Breast epithelium (tissue), 4 donors: Measurements from ENCODE around the gene MARCHF9. TPM values are rescaled to one million over a fixed set of nuclear protein-coding genes. Genes with fewer than 3 reads are reported as not detected.

Experiments
- DNase-seq, 2 donors: peaks; one replicate each; pipeline ENCODE4 v3.0.0-alpha.2; 2019; ENCODE audit warnings: low spot score in 2 of 2
- H3K27ac ChIP-seq, 2 donors: fragments of 200-600 bp; sonication (generic) in 1 of 2; one replicate each; pipeline ENCODE4 v1.5.1; 2016 to 2019; ENCODE audit warnings: mild to moderate bottlenecking in 1 of 2
- H3K27me3 ChIP-seq, 2 donors: fragments of 200-600 bp; sonication (generic) in 1 of 2; one replicate each; pipeline versions ENCODE4 v1.5.1 to v1.6.0; 2017 to 2019; ENCODE audit warnings: control low read depth in 1 of 2, mild to moderate bottlenecking in 1 of 2
- H3K36me3 ChIP-seq: fragments of 200-600 bp; one replicate; pipeline ENCODE4 v1.5.1; 2019
- H3K4me1 ChIP-seq, 2 donors: fragments of 200-600 bp; sonication (generic); one replicate each; pipeline ENCODE4 v1.5.1; 2016 to 2019; ENCODE audit warnings: control low read depth in 1 of 2
- H3K4me3 ChIP-seq, 3 donors: fragments of 200-600 bp; sonication (generic); 1 replicate in 2 of 3; 2 replicates in 1 of 3; pipeline ENCODE4 v1.5.1; 2016 to 2019; ENCODE audit warnings: mild to moderate bottlenecking in 3 of 3, moderate library complexity in 2 of 3
- H3K9me3 ChIP-seq, 2 donors: fragments of 200-600 bp; sonication (generic) in 1 of 2; one replicate each; pipeline ENCODE4 v1.5.1; 2016 to 2019; ENCODE audit warnings: control low read depth in 1 of 2
- POLR2A ChIP-seq: fragments of 450-650 bp; IDR thresholded peaks from one replicate; pipeline ENCODE4 v1.6.1; 2016; ENCODE audit warnings: antibody characterized with exemption, mild to moderate bottlenecking, moderate library complexity
- POLR2AphosphoS5 ChIP-seq, 3 donors: sonication (generic); formaldehyde crosslinking; IDR thresholded peaks; one replicate each; pipeline ENCODE4 v1.6.1; 2017; ENCODE audit warnings: antibody characterized with exemption in 3 of 3
- intact Hi-C: fragments of 100-400 bp; cut with DNase I; formaldehyde crosslinking; loops from one replicate; pipeline ENCODE4 v1.15.1; 2023; ENCODE audit warnings: low total_unique reads
- total RNA-seq, 3 donors: library from RNA; depleted of rRNA; stranded (reverse); fragments of >200 nt; gene quantifications; one replicate each; pipeline ENCODE4 v1.1.0, GENCODE V29; 2016
- TF ChIP-seq, protein P1 (sequence below), 3 donors: fragments of 450-650 bp; IDR thresholded peaks; one replicate each; pipeline ENCODE4 v1.5.1; 2016 to 2017; ENCODE audit warnings: antibody characterized with exemption in 3 of 3, mild to moderate bottlenecking in 3 of 3, moderate library complexity in 3 of 3

MARCHF9 gene
- total RNA-seq, 3 donors from 2014 or later: 6.9 to 9.8 (median 7.5) TPM

DNA sequence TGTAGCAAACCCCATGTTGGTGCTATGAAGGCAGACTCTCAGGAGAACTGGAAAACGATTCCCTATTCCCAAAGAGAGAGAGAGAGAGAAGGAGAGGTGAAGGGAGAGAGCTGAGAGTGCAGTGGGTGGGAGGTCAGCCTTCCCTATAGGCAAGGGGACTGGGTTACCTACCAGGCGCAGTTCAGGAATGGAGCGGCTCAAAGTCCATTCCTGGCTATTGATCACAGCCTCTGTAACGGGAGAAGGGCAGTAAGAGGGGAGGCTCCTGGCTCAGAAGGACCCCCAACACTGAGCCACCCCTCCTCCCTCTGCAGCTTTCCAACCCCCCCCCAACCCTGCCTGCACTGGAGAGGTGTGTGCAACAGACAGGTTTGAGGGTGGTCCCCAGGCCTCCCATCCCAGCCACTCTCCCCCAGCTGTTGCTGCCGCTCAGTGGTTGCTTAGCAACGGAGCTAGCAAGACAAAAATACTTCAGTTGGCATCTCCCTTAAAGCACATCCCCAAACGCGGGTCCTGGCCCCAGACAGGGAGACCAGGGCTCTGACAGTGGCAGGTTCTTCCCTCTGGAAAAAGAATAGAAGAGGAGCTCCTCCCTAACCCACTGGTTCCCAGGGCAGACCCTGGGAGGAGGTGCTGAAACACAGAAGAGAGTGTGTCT lies 19.6 kb upstream of the MARCHF9 start:
- Histone ChIP-seq H3K27ac (no peak overlapping the region), H3K4me1 (peaks cover 9 to 15% of the 10 kb centered on the region in 2 donors), H3K4me3 (peak overlapping the region in 2 of 3 donors; percentile 44 to 67), H3K36me3 (no peaks in the 10 kb centered on the region), H3K9me3 (no peaks in the 10 kb centered on the region), H3K27me3 (peaks cover 17 to 41% of the 10 kb centered on the region in 2 donors)
- DNase-seq: no peak
- intact Hi-C loops: no loop called here
- TF ChIP-seq, protein P1, sequence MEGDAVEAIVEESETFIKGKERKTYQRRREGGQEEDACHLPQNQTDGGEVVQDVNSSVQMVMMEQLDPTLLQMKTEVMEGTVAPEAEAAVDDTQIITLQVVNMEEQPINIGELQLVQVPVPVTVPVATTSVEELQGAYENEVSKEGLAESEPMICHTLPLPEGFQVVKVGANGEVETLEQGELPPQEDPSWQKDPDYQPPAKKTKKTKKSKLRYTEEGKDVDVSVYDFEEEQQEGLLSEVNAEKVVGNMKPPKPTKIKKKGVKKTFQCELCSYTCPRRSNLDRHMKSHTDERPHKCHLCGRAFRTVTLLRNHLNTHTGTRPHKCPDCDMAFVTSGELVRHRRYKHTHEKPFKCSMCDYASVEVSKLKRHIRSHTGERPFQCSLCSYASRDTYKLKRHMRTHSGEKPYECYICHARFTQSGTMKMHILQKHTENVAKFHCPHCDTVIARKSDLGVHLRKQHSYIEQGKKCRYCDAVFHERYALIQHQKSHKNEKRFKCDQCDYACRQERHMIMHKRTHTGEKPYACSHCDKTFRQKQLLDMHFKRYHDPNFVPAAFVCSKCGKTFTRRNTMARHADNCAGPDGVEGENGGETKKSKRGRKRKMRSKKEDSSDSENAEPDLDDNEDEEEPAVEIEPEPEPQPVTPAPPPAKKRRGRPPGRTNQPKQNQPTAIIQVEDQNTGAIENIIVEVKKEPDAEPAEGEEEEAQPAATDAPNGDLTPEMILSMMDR (IDR thresholded peaks at IDR 0.05): no peak
- TF ChIP-seq POLR2AphosphoS5 (IDR thresholded peaks at IDR 0.05) (no peak), POLR2A (no peak)

DNA sequence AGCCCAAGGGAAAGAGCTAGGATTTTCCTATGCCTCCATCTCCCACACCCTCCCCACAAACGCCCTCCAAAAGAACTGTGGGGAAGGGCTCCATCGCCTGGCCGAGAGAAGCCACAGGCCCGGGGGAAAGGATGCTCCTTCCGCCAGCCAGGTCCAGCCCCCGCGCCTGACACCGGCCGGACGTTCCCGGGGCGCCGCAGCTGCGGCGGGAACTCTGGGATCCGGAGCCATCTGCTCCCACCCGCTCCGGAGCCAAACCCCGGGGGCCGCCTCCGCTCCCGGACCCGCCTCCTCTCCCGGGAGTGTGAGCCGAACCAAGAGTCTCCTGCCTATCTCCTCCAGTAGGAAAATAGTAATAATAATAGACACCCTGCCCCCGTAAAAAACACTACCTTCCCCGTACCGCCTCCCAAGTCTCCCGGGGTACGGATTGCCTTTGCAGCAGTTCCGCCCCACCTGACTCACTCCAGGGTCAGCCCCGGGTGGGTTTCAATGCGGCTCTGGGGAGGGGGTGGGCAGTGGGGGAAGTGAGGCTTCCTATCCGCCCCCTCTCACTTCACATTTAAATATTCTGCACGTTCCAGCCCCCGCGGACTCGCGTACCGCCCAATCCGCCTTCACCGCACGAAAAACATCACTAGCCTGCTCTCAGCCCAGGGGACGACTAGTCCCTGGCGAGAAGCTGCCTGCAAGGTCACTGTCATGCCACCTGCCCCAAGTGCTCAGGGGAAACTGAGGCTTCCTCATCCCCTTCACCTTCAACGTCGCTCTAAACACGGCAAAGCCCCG lies 18.8 kb upstream of the MARCHF9 start:
- intact Hi-C loops: no loop called here
- Histone ChIP-seq H3K4me1 (peaks cover 9 to 15% of the 10 kb centered on the region in 2 donors), H3K27me3 (peaks cover 17 to 41% of the 10 kb centered on the region in 2 donors), H3K27ac (no peak overlapping the region), H3K36me3 (no peaks in the 10 kb centered on the region), H3K4me3 (peak overlapping the region; percentile 1 to 67 (median 44)), H3K9me3 (no peaks in the 10 kb centered on the region)
- TF ChIP-seq POLR2AphosphoS5 (IDR thresholded peaks at IDR 0.05) (no peak), POLR2A (no peak)
- TF ChIP-seq, protein P1 (IDR thresholded peaks at IDR 0.05): no peak
- DNase-seq: no peak

DNA sequence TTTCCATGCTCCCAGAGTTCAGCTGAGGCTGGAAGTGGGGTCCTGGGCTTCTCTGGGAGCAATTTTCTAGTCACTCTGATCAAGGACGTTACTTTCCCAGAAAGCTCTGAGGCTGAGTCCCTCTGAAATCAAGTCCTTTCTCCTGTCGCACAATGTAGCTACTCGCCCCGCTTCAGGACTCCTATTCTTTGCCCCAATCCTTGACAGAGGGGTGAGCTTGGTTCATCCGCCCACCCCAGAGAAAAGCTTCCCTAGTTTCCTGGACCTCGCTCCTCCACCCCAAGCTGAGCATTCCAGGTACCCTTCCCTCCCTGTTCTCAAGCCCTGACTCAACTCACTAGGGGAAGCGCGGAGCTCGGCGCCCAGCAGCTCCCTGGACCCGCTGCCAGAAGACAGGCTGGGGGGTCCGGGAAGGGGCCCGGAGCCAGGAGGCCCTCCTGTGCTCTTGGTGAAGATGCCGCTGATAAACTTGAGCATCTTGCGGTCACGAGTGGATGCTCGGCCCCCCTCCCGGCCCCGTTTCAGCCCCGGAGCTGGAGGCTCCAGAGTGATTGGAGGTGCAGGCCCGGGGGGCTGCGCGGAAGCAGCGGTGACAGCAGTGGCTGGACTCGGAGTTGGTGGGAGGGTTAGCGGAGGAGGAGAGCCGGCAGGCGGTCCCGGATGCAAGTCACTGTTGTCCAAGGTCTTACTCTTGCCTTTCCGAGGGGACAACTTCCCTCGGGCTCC lies 18.0 kb upstream of the MARCHF9 start:
- Histone ChIP-seq H3K27ac (no peak overlapping the region), H3K36me3 (no peaks in the 10 kb centered on the region), H3K4me3 (peak overlapping the region in 2 of 3 donors; percentile 44 to 67), H3K4me1 (peaks cover 9 to 15% of the 10 kb centered on the region in 2 donors), H3K9me3 (no peaks in the 10 kb centered on the region), H3K27me3 (peaks cover 17 to 41% of the 10 kb centered on the region in 2 donors)
- intact Hi-C loops: no loop called here
- DNase-seq: no peak
- TF ChIP-seq POLR2AphosphoS5 (IDR thresholded peaks at IDR 0.05) (no peak), POLR2A (no peak)
- TF ChIP-seq, protein P1 (IDR thresholded peaks at IDR 0.05): no peak

DNA sequence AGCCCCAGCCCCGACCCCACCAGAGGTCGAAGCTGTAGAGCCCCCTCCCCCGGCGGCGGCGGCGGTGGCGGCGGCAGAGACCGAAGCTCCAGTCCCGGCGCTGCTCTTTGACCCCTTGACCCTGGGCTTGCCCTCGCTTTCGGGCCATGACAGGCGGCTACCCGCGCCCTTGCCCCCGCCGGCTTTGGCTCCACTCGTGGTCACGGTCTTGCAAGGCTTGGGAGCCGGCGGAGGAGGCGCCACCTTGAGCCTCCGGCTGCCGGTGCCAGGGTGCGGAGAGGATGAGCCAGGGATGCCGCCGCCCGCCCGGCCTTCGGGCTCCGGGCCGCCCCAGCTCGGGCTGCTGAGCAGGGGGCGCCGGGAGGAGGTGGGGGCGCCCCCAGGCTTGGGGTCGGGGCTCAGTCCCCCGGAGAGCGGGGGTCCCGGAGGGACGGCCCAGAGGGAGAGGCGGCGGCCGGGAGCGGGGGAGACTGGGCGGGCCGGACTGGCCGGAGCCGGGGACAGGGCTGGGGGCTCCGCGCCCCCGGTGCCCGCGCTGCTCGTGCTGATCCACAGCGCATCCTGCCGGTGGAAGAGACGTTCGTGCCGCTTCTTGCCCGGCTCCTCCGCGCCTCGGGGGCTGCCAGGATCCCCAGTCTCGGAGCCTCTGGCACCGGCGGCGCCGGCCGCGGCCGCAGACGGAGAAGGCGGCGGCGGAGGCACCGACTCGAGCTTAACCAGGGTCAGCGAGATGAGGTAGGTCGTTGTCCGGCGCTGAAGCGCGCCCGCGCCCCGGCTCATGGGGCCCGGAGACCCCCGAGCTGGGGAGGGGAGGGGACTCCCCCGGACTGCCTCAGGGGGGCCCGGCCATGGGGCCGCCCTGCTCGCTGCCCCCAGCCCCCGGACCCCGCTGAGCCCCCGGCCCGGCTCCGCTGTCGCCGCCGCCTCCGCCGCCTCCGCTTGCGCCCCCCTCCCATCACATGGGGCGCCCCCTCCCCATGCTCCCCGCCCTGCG lies 17.1 kb upstream of the MARCHF9 start:
- Histone ChIP-seq H3K27ac (no peak overlapping the region), H3K36me3 (no peaks in the 10 kb centered on the region), H3K9me3 (no peaks in the 10 kb centered on the region), H3K4me1 (peaks cover 9 to 15% of the 10 kb centered on the region in 2 donors), H3K4me3 (peak overlapping the region; percentile 29 to 67 (median 44)), H3K27me3 (peaks cover 17 to 41% of the 10 kb centered on the region in 2 donors)
- DNase-seq: no peak
- no peak for TF ChIP-seq POLR2AphosphoS5 (IDR thresholded peaks at IDR 0.05)
- TF ChIP-seq, protein P1 (IDR thresholded peaks at IDR 0.05): peak in 1 of 3 donors; percentile 14
- intact Hi-C loops: no loop called here
